HCT116 (cell line): ENCODE results near the gene AK6. TPM values are rescaled to one million over a fixed set of nuclear protein-coding genes. Genes with fewer than 3 reads are reported as not detected.

ENCODE experiments used
- ATAC-seq: fragments of 200-7000 bp; cut with Tn5 transposase; 2 replicates; pipeline ENCODE4 v1.9.1; 2020; ENCODE audit warnings: mild to moderate bottlenecking, moderate library complexity
- BruUV-seq: library from RNA; stranded (reverse); fragments of 400-500 nt; replicated peaks from 2 replicates; lab custom pipeline; 2021; lab: Mats Ljungman, UMichigan
- CTCF ChIA-PET: fragments of 300-600 bp; sonication (Branson Sonifier 250); formaldehyde crosslinking; loops from one replicate; lab custom pipeline; 2021; ENCODE audit warnings: antibody characterized with exemption; lab: Charles Lee
- POLR2A ChIA-PET: fragments of 300-600, 350-600 bp; sonication (Branson Sonifier 250); formaldehyde crosslinking; loops from one replicate; lab custom pipeline; 2021; ENCODE audit warnings: antibody characterized with exemption; lab: Charles Lee
- RAD21 ChIA-PET, 2 experiments: fragments of 300-600 bp; sonication (Branson Sonifier 250); formaldehyde crosslinking; loops; one replicate each; lab custom pipeline; 2023; ENCODE audit warnings: low total read pairs in 2 of 2; ENCODE audit not compliant: uncharacterized antibody in 2 of 2, unreplicated experiment in 2 of 2, low non-redundant PET in 1 of 2; lab: Charles Lee
- DNase-seq: peaks from one replicate; pipeline ENCODE4 v3.0.0-alpha.2; 2010; ENCODE audit warnings: low read depth, low spot score
- H2AFZ ChIP-seq: fragments of 200-600 bp; shearing (Covaris generic), sonication (generic); 2 replicates; pipeline ENCODE4 v1.6.1; 2017; ENCODE audit warnings: low read depth, mixed run types, mixed read lengths, antibody characterized with exemption, low read length; ENCODE audit not compliant: poor library complexity, severe bottlenecking
- H3K27ac ChIP-seq: 2 replicates; pipeline ENCODE4 v1.5.1; 2012; ENCODE audit warnings: low read depth, low read length
- H3K27me3 ChIP-seq: fragments of 200-600 bp; sonication (generic); 2 replicates; pipeline ENCODE4 v1.6.1; 2016; ENCODE audit warnings: mixed run types, low read length, mixed read lengths; ENCODE audit not compliant: insufficient read depth
- H3K36me3 ChIP-seq, 2 experiments: fragments of 200-500 bp in 1 of 2; fragments of 200-600 bp in 1 of 2; sonication (Bioruptor generic) in 1 of 2; sonication (generic) in 1 of 2; 2 replicates each; pipeline versions ENCODE4 v1.5.1 to v1.6.1; 2014 to 2016; ENCODE audit warnings: low read length in 2 of 2, inconsistent platforms in 1 of 2, mixed read lengths in 1 of 2, mixed run types in 1 of 2; ENCODE audit not compliant: insufficient read depth in 2 of 2, control insufficient read depth in 1 of 2
- H3K4me1 ChIP-seq, 2 experiments: fragments of 200-600 bp in 1 of 2; sonication (generic) in 1 of 2; 2 replicates each; pipeline versions ENCODE4 v1.5.1 to v1.6.1; 2012 to 2017; ENCODE audit warnings: low read length in 2 of 2, inconsistent platforms in 1 of 2, mild to moderate bottlenecking in 1 of 2, mixed read lengths in 1 of 2, mixed run types in 1 of 2, moderate library complexity in 1 of 2; ENCODE audit not compliant: insufficient read depth in 2 of 2, control insufficient read depth in 1 of 2
- H3K4me2 ChIP-seq: fragments of 200-600 bp; sonication (generic); 2 replicates; pipeline ENCODE4 v1.6.1; 2017; ENCODE audit warnings: mixed run types, low read length, mixed read lengths
- H3K4me3 ChIP-seq, 2 experiments: fragments of 200-600 bp in 1 of 2; sonication (generic) in 1 of 2; replicated peaks in 1 of 2; 2 replicates each; pipeline ENCODE4 v1.5.1; 2011 to 2016; ENCODE audit warnings: low read length in 2 of 2, control low read depth in 1 of 2, low read depth in 1 of 2, mild to moderate bottlenecking in 1 of 2, mixed read lengths in 1 of 2, mixed run types in 1 of 2
- H3K79me2 ChIP-seq: fragments of 200-600 bp; sonication (generic); 2 replicates; pipeline ENCODE4 v1.6.1; 2017; ENCODE audit warnings: mild to moderate bottlenecking, mixed run types, low read length, moderate library complexity, mixed read lengths; ENCODE audit not compliant: insufficient read depth
- H3K9ac ChIP-seq: fragments of 200-600 bp; sonication (generic); 2 replicates; pipeline ENCODE4 v1.6.1; 2016; ENCODE audit warnings: low read length, mixed read lengths
- H3K9me2 ChIP-seq: fragments of 200-600 bp; sonication (generic), shearing (Covaris generic); 2 replicates; pipeline ENCODE4 v1.6.1; 2017; ENCODE audit warnings: mixed run types, mild to moderate bottlenecking, moderate library complexity; ENCODE audit not compliant: insufficient read depth
- H3K9me3 ChIP-seq, 2 experiments: fragments of 200-500 bp in 1 of 2; fragments of 200-600 bp in 1 of 2; sonication (Bioruptor generic) in 1 of 2; sonication (generic) in 1 of 2; 2 replicates each; pipeline ENCODE4 v1.6.1; 2014 to 2017; ENCODE audit warnings: low read length in 2 of 2, mixed read lengths in 2 of 2, inconsistent platforms in 1 of 2, low read depth in 1 of 2, mild to moderate bottlenecking in 1 of 2, mixed run types in 1 of 2, moderate library complexity in 1 of 2; ENCODE audit not compliant: control insufficient read depth in 1 of 2, insufficient read depth in 1 of 2
- H4K20me1 ChIP-seq: fragments of 200-600 bp; sonication (generic), shearing (Covaris generic); 2 replicates; pipeline ENCODE4 v1.6.1; 2017; ENCODE audit warnings: mixed run types, mild to moderate bottlenecking, moderate library complexity; ENCODE audit not compliant: insufficient read depth
- ATF3 ChIP-seq: IDR thresholded peaks from 2 replicates; pipeline ENCODE4 v1.6.1; 2012
- CBX3 ChIP-seq: IDR thresholded peaks from 2 replicates; pipeline ENCODE4 v1.6.1; 2012; ENCODE audit warnings: low read depth
- CEBPB ChIP-seq: IDR thresholded peaks from 2 replicates; pipeline ENCODE4 v1.6.1; 2012; ENCODE audit warnings: low read depth
- EGR1 ChIP-seq: IDR thresholded peaks from 2 replicates; pipeline ENCODE4 v1.6.1; 2012; ENCODE audit warnings: low read depth
- ELF1 ChIP-seq: IDR thresholded peaks from 2 replicates; pipeline ENCODE4 v1.6.1; 2012; ENCODE audit warnings: low read depth, borderline replicate concordance
- EZH2 ChIP-seq: fragments of 200-600 bp; sonication (generic); IDR thresholded peaks from 2 replicates; pipeline ENCODE4 v1.6.1; 2017; ENCODE audit warnings: antibody characterized with exemption, mixed run types
- EZH2phosphoT487 ChIP-seq: fragments of 200-600 bp; IDR thresholded peaks from 2 replicates; pipeline ENCODE4 v1.6.1; 2018; ENCODE audit warnings: antibody characterized with exemption, borderline replicate concordance
- JUND ChIP-seq: IDR thresholded peaks from 2 replicates; pipeline ENCODE4 v1.6.1; 2012
- POLR2A ChIP-seq: IDR thresholded peaks from 2 replicates; pipeline ENCODE4 v1.7.0; 2011; ENCODE audit warnings: borderline replicate concordance; ENCODE audit not compliant: insufficient read depth, insufficient read length; ENCODE audit errors: extremely low read depth
- POLR2AphosphoS5 ChIP-seq: IDR thresholded peaks from 2 replicates; pipeline ENCODE4 v1.6.1; 2011; ENCODE audit warnings: mild to moderate bottlenecking, low read depth, low read length, moderate library complexity
- RAD21 ChIP-seq: IDR thresholded peaks from 2 replicates; pipeline ENCODE4 v1.6.1; 2012; ENCODE audit warnings: low read depth, mild to moderate bottlenecking
- SIN3A ChIP-seq: IDR thresholded peaks from 2 replicates; pipeline ENCODE4 v1.6.1; 2012; ENCODE audit warnings: low read depth
- SRF ChIP-seq: IDR thresholded peaks from 2 replicates; pipeline ENCODE4 v1.6.1; 2012; ENCODE audit warnings: low read depth
- TCF7L2 ChIP-seq: IDR thresholded peaks from 2 replicates; pipeline ENCODE4 v1.7.0; 2011; ENCODE audit warnings: borderline replicate concordance, inconsistent platforms; ENCODE audit not compliant: insufficient read depth, insufficient read length; ENCODE audit errors: extremely low read depth
- YY1 ChIP-seq: IDR thresholded peaks from 2 replicates; pipeline ENCODE4 v1.6.1; 2011; ENCODE audit warnings: low read length, low read depth, moderate library complexity, mild to moderate bottlenecking; ENCODE audit not compliant: insufficient replicate concordance; ENCODE audit errors: extremely low read depth
- ZBTB33 ChIP-seq: IDR thresholded peaks from 2 replicates; pipeline ENCODE4 v1.6.1; 2011; ENCODE audit warnings: mild to moderate bottlenecking, low read length, moderate library complexity; ENCODE audit not compliant: insufficient replicate concordance; ENCODE audit errors: extremely low read depth
- ZFX ChIP-seq: fragments of 450-650 bp; IDR thresholded peaks from 2 replicates; pipeline ENCODE4 v1.6.1; 2017
- intact Hi-C: fragments of 100-400 bp; cut with micrococcal nuclease; formaldehyde crosslinking; loops from 2 replicates; pipeline ENCODE4 v1.10.0; 2022
- total RNA-seq: library from RNA; stranded (reverse); gene quantifications from one replicate; pipeline ENCODE4 v1.2.1, GENCODE V29; 2021; ENCODE audit not compliant: unreplicated experiment
- TF ChIP-seq, protein P1 (sequence below): IDR thresholded peaks from 2 replicates; pipeline ENCODE4 v1.6.1; 2012; ENCODE audit warnings: low read depth
- TF ChIP-seq, protein P2 (sequence below), 3 experiments: fragments of 200-600 bp in 1 of 3; sonication (generic) in 1 of 3; IDR thresholded peaks in 2 of 3; conservative IDR thresholded peaks in 1 of 3; 2 replicates each; pipeline ENCODE4 v1.5.1; 2012 to 2017; ENCODE audit warnings: low read depth in 2 of 3, low read length in 2 of 3, antibody characterized with exemption in 1 of 3, borderline replicate concordance in 1 of 3, control low read depth in 1 of 3, mild to moderate bottlenecking in 1 of 3, mixed read lengths in 1 of 3, mixed run types in 1 of 3, moderate library complexity in 1 of 3; ENCODE audit not compliant: insufficient read depth in 1 of 3

Gene AK6
- total RNA-seq, 1 experiment from 2014 or later = 33.4 TPM

DNA sequence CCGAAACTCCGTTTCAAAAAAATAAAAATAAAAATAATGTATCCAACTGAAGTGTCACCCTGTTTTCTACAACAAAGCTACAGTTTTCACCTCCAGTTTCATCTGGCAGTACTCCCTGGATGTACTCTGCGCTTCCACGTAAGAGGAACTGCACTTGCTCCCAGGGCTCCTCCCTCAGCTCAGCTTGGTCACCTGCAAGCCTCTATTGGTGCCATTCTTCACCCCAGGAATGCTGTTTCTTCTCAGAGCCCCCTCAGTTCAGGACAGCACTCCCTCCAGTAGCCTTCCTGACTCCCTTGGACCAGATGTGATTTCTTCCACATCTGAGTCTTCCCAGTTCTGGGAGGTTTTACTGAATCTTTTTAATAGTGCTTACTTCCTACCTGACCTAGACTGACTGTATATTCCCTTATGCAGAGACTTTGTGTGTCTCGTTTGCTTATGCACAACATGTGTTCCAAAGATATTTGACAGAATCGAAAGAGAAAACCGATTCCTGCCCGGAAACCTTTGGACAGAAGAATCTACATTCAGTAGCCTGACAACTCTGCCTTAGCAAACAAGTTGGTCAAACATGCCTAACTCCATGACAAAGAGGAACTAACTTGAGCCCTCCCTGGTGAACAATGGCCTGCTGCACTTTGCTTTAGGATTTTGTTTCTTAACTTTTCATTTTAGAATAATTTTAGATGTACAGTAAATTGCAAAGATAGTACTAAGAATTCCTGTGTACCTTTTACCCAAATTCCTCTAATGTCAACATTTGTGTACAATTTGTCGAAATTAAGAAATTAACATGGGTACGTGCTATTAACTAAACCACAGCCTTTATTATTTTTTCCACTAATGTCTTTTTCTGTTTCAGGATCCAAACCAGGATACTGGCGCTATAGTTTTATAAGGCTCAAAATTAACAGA is 37.5 kb downstream of the AK6 start:
- CTCF ChIA-PET = interaction anchor here (0.6 kb wide), 1 partner anchor 70 kb away, joined by 3 read pairs; no protein-coding TSS in a partner anchor
- BruUV-seq = TSS peak; percentile 86
- no peaks in the 10 kb centered on the region for H3K9me2 ChIP-seq
- H3K9ac ChIP-seq = peak overlapping the region; percentile 67
- peak overlapping the region; percentile 67 for H3K27ac ChIP-seq
- H3K36me3 ChIP-seq = no peaks in the 10 kb centered on the region
- RAD21 ChIA-PET = no interaction called here
- no peaks in the 10 kb centered on the region for H4K20me1 ChIP-seq
- POLR2A ChIA-PET = no interaction called here
- H3K27me3 ChIP-seq = no peaks in the 10 kb centered on the region
- H3K79me2 ChIP-seq = peaks cover 7% of the 10 kb centered on the region
- DNase-seq (no peak), ATAC-seq (no peak)
- intact Hi-C loops = loop anchor here (10.0 kb wide), 2 partner anchors 63 to 287 kb away; no protein-coding TSS in a partner anchor
- peak overlapping the region; percentile 65 to 85 for H3K4me3 ChIP-seq
- H3K4me2 ChIP-seq = peak overlapping the region; percentile 84
- H3K4me1 ChIP-seq = peaks cover 9 to 48% of the 10 kb centered on the region in 2 experiments; a peak in 3 of 4 replicates
- no peaks in the 10 kb centered on the region for H3K9me3 ChIP-seq
- H2AFZ ChIP-seq = no peak overlapping the region
- TF ChIP-seq POLR2A = no peak
- TF ChIP-seq YY1 = no peak
- no peak for TF ChIP-seq SIN3A
- TF ChIP-seq CEBPB = no peak
- no peak for TF ChIP-seq JUND
- no peak for TF ChIP-seq EGR1
- TF ChIP-seq EZH2 = no peak
- no peak for TF ChIP-seq POLR2AphosphoS5
- no peak for TF ChIP-seq RAD21
- TF ChIP-seq ATF3 = no peak
- TF ChIP-seq CBX3 = no peak
- TF ChIP-seq, protein P1, sequence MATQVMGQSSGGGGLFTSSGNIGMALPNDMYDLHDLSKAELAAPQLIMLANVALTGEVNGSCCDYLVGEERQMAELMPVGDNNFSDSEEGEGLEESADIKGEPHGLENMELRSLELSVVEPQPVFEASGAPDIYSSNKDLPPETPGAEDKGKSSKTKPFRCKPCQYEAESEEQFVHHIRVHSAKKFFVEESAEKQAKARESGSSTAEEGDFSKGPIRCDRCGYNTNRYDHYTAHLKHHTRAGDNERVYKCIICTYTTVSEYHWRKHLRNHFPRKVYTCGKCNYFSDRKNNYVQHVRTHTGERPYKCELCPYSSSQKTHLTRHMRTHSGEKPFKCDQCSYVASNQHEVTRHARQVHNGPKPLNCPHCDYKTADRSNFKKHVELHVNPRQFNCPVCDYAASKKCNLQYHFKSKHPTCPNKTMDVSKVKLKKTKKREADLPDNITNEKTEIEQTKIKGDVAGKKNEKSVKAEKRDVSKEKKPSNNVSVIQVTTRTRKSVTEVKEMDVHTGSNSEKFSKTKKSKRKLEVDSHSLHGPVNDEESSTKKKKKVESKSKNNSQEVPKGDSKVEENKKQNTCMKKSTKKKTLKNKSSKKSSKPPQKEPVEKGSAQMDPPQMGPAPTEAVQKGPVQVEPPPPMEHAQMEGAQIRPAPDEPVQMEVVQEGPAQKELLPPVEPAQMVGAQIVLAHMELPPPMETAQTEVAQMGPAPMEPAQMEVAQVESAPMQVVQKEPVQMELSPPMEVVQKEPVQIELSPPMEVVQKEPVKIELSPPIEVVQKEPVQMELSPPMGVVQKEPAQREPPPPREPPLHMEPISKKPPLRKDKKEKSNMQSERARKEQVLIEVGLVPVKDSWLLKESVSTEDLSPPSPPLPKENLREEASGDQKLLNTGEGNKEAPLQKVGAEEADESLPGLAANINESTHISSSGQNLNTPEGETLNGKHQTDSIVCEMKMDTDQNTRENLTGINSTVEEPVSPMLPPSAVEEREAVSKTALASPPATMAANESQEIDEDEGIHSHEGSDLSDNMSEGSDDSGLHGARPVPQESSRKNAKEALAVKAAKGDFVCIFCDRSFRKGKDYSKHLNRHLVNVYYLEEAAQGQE = no peak
- no peak for TF ChIP-seq TCF7L2
- TF ChIP-seq SRF = no peak
- no peak for TF ChIP-seq EZH2phosphoT487
- no peak for TF ChIP-seq ZBTB33
- TF ChIP-seq, protein P2, sequence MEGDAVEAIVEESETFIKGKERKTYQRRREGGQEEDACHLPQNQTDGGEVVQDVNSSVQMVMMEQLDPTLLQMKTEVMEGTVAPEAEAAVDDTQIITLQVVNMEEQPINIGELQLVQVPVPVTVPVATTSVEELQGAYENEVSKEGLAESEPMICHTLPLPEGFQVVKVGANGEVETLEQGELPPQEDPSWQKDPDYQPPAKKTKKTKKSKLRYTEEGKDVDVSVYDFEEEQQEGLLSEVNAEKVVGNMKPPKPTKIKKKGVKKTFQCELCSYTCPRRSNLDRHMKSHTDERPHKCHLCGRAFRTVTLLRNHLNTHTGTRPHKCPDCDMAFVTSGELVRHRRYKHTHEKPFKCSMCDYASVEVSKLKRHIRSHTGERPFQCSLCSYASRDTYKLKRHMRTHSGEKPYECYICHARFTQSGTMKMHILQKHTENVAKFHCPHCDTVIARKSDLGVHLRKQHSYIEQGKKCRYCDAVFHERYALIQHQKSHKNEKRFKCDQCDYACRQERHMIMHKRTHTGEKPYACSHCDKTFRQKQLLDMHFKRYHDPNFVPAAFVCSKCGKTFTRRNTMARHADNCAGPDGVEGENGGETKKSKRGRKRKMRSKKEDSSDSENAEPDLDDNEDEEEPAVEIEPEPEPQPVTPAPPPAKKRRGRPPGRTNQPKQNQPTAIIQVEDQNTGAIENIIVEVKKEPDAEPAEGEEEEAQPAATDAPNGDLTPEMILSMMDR (IDR thresholded peaks at IDR 0.05 in 2 of 3, conservative IDR thresholded peaks at IDR 0.05 in 1 of 3; ENCODE audit: borderline replicate concordance in 1 of 3, insufficient read depth in 1 of 3, low read depth in 2 of 3, low read length in 2 of 3) = no peak
- no peak for TF ChIP-seq ELF1
- no peak for TF ChIP-seq ZFX
